Stimulated activated CD4-positive, alpha-beta T cell treated with anti-CD3 and anti-CD28 coated beads, Interleukin-15, amount 100 ng/mL, for 48 hours (primary cell): Measurements from ENCODE around the gene PANX2.
A peak's percentile ranks its signal among the peaks of the same experiment; 100 is the strongest.

Experiments used
- DNase-seq, 2 donors: peaks; one replicate each; pipeline ENCODE4 v3.0.0-alpha.2; 2020; ENCODE audit warnings: low read depth in 2 of 2

Gene PANX2

DNA sequence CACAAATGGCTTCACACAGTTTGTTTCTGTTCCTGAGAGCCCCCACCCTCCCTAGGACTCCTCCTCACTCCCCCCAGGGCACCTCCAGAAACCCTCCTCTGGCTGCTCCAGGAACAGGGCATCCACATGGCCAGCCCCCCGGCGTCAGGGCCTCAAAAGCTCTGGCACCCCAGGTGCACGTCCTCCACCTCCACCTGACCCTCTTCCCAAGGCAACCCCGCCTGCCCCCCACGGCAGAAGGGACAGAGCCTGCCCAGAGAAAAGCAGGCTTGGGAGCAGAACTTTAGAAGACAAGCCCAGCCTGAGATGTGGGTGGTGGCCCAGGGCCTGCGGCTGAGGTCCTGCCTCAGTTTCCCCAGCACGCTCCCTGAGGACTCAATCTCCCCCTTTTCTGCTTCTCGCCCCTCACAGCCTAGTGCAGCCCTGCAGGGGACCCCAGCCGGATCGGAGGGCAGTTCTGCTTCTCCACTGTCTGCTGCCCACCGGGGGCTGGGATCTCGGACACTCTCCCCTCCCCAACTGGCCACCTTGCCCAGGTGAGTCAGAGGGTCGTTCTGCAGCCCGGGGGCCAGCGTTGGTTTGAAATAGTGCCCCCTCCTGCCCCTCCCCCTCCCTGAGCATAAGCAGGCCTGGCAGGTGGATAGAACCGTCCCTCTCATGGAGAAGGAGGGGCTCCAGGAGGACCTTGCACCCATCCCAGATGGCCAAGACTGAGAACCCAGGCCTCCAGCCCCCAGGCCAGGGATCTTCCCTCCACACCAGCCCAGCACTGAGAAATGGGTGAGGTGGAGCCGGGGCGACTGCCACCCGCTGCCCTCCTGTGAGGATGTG, 12.8 kb downstream of the PANX2 start:
- no peak for DNase-seq

DNA sequence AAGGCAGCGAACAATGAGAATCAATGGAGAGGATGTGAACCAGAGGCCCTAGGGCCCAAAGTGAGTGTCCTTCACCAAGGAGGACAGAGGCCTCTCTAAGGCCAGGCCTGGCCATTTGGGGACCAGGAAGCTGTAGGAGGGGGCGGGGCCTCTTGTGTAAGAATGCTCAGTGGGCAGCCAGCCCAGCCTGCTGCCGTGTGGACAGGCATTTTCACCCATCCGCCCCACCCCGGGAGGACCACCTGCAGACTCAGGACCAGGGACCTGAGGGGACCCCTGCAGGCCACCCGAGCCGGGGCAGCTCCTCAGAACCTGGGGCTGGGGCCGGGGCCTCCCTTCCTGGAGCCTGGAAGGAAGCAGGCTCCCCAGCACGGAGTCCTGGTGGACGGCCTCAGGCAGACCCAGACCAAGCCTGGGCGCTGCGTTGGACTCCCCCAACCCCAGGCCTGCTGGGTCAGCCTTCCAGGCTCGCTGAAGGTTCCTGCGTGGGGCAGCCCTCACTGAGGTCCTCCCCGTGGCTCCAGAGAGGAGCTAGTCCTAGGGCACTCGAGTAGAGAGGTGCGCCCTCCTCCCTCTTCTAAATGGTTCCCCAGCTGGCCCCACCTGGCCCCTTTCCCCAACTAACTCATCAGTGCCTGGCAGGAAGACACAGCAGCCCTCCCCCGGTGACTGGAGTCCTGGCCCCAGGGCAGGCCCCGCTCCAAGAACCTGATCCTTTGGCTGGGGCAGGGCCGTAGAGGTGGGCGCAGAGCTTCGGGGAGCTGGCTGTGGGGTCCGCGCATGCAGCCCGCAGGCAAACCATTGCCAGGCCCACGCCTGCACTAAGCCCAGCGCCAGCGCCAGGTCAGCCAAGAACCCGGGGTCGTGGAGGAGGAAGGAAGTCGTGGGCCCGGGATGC, 13.7 kb downstream of the PANX2 start:
- DNase-seq, result no peak

DNA sequence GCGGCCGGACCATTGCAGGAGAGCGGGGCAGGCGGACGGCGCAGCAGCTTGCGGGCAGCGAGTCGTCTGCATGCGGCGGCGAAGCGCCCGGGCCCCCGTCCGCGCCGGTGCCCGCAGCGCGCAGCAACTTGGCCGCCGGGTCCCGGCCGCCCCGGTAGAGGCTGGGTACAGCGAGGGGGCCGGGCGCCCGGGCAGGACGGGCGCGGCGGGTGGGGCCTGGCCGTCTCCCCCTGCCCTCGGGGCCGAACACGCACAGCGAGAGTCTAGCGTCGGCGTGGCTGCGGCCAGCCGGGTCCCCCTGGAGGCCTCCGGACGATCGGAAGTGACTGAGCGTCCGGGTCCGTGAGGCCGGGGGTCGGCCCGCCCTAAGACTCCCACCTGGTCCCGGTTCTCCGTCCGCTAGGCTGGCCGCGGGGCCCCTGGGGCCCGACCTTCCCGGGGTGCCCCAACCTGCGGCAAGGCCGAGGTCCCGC, 14.4 kb downstream of the PANX2 start:
- DNase-seq, result no peak

DNA sequence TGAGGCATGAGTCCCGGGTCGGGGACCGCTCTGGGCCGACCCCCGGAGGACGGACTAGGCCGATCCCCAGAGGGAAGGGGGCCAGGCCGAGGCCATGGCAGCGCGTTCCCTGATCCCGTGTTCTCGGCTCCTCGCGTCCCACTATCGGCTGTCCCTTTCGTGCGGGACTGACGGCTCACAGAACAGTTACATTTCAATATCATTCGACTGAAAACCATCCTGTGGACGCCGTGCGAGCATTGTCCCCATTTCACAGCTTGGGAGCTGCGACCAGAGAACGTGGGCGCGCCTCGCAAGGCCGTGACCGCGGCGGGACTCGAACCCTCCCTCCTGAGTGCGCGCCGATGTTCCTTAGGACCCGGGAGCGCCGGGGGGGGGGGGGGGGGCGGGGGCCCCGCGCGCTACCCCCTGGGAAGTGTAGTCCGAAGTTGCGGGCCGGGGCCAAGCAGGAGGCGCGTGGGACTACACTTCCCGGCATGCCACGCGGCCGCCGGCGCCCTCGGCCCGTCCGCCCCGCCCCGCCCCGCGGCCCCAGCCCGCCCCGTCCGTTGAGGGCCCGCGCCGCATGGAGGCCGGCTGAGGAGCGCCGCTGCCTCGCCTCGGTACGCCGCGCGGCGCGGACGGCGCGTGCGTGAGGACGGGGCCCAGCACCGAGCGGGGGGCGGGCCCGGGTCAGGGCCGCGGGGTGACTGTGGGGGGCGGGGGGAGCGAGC, 15.0 kb downstream of the PANX2 start, which contains the start of gene TRABD:
Gene TRABD, plus strand, starts transcription at position 539 of the 713 bp plus-strand sequence. CDS start 7,148 bp downstream, outside the sequence.
- DNase-seq, result peak; percentile 83 to 85

DNA sequence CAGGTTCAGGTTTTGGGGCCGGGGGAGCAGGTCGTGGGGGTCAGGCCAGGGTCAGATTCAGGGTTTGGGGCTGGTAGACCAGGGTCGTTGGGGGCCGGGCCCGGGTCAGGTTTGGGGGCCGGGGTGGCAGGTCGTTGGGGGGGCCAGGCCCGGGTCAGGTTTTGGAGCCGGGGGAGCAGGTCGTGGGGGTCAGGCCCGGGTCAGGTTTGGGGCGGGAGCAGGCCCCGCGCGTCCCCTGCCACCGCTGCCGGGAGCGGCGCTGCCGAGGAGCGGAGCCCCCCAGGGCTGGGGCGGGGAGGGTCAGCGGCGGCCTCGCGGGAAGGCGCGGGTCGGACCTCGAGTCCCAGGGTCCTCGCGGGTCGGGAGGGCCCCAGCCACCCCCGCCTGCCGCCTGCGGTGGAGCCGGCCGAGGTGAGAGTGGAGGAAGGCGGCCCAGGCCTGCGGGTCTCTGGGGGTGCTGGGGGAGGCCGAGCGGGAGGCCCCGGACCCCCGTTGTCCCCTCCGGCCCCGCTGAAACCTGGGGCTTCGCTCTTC, 15.7 kb downstream of the PANX2 start:
- no peak for DNase-seq

DNA sequence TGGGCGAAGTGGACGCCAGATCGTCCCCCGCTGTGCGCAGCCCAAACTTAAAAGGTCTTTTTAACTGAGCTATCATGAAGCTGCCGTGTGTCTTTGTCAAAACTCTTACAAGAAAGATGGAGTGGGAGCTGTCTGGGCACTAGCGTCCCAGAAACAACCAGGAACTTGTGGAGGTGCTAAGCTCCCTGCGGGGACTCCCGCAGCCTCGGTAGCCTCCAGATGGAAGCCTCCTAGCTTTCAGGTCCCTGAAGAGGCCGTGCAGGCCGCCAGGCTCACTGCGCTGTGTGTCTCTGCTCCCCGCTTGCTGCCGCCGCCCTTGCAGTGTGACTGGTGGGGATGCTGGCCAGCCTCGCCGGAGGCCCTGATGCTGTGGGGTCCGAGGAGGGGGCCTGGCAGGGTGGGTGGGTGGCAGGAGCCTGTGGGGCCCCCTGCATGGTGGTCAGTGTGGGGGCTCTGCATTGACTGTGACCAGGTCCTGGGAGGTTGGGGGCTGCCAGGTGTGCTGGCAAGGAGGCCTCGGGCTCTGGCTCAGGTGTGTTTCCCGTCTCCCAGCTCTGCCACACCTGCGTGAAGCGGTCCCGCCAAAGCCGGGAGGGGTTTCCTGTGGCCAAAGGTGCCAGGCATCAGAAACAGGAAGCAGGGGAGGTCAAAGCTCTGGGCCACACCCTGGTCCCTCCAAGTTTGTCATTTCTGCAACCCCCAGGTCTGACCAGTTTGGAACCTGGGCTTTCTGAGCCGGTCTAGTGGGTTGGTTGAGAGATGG, 16.4 kb downstream of the PANX2 start:
- no peak for DNase-seq

DNA sequence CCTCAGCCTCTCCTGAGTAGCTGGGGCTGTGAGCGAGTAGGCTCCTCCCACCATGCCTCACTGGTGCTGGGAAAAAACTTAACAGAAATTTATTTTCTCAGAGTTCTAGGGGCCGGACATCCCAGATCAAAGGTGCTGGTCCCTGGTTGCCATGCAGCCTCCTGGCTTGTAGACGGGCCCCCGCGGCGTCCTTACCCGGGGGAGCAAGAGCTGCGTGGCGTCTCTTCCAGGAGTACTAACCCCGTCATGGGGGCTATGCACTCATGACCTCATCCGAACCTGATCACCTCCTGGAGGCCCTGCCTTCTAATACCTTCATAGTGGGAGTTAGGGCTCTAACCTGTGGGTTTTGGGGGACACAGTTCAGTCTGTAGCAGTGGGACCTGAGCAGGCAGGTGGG, 17.8 kb downstream of the PANX2 start:
- no peak for DNase-seq

DNA sequence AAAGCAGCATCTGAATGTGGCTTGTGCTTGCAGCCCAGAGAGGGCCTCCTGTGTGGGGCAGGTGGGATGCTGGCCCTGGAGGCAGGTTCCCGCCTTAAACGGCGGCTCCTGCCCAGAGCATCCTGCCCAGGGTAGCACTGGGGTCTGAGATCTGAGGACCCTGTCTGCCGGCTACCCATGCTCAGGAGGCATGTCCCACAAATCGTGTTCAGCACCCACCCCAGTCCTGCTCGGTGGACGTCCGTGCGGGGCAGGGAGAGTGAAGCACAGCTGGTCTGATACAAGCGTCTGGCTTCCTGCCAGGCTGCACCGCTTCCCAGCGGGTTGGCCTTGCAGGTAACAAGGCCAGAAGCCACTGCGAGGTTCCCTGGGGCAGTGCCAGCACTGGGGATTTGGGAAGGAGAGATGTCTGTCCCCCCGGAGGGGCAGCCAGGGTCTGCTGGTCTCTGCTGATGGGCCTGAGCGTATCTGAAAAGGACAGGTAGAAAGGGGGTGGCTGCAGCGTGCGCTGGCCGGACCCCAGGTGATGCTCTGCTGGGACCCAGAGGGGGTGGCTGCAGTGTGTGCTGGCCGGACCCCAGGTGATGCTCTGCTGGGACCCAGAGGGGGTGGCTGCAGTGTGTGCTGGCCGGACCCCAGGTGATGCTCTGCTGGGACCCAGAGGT, 18.8 kb downstream of the PANX2 start:
- DNase-seq, result no peak

DNA sequence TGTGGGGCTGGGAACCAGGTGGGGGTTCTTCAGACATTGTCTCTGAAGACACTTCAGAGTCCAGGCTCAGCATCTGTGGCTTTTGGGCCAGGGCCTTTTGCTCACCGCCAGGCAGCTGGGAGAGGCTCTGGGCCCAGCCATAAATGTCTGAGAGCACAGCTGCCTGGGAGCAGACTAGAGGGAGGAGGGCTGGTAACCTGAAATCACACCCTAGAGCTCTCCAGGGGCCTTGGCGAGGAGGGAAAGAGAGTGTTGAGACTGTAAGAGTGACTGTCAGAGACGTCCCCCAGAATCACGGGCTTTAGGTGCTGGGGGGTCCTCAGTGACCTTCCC, 19.3 kb downstream of the PANX2 start:
- no peak for DNase-seq

DNA sequence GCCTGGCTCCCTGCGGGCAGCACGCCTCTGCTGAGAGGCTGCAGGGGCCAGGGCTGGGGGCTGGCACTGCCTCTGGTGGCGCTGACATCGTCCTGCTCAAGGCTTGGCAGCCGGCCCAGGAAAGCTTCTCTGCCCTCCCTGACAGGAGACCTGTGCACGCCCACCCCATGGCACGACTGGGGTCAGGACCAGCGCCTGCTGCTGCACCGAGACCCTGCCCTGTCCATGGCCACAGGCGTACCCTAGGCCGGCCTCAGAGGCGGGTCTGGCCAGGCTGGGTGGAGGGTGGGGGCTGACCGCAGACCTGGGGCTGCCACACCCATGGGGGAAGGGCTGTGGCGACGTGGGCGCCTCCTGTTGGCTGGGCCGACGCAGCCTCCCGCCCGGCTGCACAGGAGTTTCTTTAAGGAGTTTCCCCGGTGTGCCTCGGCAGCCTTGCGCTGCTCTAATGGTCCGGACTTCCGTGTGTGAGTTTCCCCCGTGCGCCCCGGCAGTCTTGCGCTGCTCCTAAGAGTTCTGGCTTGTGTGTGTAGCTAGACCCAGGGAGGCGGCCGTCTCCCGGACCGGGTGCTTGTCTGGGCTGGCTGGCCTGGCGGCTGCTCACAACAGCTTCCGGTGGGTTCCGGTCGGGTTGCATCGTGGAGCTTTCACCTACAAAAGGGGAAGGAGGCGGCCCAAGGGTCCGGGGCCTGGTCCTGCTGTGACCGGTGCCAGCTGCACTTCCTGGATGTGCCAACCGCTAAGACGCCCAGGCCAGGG, 19.8 kb downstream of the PANX2 start:
- peak; percentile 58 to 67 for DNase-seq

DNA sequence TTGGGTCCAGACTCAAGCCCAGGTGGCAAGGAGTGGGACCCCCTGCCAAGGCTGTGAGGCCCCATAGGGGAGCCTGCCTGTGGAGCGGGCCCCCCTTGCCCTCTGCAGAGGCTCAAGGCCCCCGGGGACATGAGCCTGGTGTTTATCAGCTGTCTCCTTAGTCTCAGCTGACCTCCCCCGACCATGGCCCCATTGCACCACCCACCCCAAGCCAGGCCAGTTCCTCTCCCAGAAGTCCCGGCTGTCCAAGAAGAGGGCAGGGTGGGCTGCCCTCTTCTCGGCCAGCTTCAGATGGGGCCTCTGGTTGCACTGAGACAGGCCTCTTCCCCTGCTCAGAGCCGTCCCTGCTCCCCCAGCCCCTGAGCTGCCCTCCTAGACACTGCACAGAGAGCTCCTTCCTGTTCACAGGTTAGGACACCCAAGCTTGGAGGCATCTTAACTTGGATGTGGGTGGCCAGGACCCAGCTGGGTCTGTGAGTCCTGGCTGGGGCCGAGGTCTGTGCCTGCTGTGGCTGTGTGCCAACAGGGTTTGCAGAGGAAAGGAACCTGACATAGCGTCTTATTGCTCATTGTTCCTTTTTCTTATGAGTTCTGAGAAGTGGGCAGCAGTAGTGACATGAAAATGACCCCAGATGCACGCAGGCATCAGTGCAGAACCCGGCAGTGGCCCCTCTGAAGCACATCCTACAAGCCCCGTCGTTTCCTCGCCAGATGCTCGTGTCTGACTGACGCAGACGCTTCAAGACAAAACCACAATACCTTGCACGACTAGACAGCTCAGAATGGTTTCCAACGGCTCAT, 20.6 kb downstream of the PANX2 start:
- DNase-seq, result peak; percentile 59 to 71

DNA sequence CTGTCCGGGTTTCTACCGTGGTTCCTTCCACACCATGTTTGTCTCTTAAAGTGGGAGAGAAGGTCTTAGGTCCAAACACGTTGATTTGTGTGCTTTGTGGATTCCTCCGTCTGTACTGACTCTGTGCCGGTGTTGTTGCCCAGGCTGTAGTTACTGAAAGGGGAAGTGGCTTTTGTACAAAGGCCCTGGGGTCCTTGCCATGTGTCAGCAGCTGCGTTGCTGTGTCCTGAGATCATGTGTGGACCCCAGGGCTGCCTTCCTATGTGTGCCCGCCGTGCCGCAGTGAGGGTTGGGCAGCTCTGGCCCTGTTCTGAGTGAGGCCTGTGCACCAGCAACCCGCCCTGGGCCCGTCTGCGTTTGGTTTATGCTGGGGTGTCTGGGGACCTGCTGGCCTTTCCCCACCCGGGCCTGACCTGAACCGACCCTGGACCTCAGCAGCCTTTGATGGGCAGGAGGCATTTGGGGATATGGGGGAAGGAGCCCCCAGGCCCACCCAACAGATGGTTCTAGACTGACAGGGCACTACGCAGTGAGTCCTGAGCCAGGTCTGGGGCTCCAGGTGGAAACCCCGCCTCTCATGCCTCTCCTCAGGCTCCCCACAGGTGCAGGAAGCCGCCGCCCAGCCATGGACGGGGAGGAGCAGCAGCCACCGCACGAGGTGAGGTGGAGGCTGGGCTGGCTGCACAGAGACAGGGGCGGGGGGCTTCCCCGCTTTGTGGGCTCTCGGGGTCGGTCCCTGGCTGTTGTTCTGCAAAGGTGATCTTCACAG, 22.1 kb downstream of the PANX2 start:
- DNase-seq, result no peak

DNA sequence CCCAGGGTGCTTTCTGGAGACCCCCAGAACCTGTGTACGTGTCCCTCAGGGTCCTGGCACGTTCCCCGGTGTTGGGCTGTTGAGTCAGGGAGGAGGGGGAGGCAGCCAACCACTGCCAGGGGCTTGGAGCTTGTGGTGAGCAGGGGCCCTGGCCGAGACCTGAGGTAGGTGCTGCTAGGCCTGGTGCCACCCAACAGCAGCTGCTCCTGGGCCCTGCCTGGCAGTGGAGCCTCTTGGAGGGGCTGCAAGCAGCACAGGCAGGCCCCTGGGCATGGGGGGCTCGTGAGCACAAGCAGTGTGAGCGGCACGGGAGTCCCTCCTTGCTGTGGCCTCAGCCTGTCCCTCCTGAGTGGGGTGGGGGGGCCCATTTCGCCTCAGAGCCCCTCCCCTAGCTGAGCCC, 23.1 kb downstream of the PANX2 start:
- no peak for DNase-seq

DNA sequence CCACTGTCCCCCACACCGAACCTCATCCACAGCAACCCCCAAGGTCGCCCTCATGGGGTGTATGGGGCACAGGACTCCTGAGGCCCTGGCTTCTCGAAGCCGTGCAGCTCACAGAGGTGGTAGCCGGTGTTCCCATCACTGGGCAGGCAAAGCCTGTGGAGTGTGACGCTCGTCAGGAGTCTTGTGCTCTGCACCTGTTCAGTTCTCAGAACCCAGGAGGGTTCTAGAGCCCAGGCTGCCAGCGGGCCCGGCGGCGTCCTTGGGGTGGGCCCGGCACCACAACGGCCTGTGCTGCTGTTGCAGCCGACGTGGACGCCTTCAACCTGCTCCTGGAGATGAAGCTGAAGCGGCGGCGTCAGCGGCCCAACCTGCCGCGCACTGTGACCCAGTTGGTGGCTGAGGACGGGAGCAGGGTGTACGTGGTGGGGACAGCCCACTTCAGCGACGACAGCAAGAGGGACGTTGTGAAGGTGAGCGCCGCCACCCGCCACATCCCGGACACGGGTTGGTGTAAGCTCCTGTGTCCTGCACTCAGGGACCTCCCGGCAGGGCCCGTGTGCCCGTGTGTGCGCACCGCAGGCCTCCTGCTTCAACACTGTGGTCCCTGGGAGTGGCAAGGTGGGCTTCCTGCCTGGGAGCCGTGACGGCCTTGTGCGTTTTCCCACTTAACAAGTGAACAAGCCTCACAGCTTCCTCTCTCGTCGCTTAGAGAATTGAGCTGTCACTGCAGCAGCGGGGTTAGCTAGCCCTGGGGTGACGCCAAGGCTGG, 23.7 kb downstream of the PANX2 start:
- DNase-seq, result no peak

DNA sequence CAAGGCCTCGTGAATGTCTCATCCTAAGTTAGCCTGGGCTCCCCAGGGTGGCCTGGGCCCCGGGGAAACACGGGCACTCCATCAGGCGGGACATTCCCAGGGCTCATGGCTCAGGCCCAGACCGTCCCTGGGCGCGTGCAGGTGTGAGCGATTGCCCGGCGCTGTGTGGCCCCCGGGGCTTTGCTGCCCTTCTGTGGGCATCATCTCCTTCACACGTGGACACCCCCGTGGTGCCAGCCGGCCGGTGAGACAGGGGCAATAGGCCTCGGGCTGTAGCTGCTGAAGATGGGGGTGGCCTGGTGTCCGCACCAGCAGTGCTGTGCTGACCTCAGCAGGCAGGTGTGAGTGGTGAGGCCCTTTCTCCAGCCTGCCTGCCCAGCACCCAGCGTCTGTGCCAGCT, 25.7 kb downstream of the PANX2 start:
- DNase-seq, result no peak

DNA sequence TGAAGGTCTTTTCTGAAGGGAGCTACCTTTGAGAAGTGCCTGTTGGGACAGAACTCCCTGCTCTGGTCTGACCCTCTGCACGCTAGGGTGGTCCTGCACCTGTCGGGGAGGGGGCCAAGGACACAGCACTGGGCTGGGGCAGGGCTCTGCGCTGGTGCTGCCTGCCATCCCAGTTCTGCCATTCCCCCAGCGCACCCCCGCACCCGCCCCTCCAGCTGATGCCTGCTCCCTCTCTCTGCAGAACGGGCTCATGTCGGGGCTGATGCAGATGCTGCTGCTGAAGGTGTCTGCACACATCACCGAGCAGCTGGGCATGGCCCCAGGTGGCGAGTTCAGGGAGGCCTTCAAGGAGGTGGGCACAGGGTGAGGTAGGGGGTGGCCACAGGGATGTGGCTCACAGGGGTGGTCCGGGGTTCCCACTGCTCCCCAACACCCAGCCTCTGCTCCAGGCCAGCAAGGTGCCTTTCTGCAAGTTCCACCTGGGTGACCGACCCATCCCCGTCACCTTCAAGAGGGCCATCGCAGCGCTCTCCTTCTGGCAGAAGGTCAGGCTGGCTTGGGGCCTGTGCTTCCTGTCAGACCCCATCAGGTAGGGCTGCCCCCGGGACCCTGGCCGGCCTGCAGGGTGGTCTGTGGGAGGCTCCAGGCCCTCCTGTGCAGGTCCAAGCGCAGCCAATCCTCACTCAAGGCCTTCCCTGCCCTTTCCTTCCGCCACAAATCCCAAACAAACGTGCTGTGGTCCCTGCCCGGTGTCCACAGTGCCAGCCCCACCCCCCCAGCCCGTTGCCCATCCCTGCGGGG, 26.7 kb downstream of the PANX2 start:
- DNase-seq, result no peak
